ENCODE data around the gene NHERF2.

NHERF2 gene

DNA sequence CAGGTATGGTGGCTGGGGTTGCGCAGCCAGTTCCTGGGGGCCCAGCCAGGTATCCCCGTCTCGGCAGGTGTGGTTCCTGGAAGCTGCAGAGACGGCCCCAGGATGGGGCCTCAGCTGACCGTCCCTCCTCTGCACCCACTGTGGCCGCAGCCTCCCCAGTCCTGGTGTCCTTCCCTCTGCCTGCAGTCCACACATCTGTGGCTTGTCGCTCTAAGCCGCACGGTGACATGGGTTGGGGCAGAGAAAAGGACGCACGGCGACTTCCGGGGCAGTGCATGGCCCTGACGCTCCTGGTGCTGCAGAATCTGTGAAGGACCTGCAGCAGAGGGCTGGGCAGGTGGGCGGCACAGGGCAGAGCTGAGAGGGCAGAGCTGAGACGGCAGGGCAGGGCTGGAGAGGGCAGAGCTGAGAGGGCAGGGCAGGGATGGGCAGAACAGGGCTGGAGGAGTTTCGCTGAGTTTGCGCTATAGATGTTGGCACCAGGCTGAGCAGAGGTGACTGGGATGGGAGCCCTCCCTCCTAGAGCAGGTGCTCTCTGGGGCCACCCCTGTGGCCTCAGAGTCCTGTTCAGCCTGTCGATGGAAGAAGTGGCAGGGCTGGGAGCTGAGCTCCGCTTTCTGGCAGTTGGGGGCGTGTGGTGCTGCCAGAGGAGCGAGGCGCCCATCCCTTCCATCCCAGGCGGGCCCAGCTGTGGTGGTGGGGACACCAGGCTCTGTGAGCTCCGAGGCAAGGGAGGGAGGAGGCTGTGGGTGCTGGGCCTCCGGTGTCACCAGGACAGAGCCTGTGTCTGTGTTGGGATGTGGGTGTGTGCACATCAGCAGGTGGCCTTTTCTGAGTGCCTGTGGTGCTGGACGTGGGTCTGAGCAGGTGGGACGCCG lies 44.1 kb downstream of the NHERF2 start:
- Mint-ChIP-seq H3K9me3 (peaks cover 0 to 3% of the 10 kb centered on the region in 2 donors), H3K4me3 (no peak overlapping the region), H3K4me1 (peaks cover 0 to 3% of the 10 kb centered on the region in 2 donors), H3K27ac (peak overlapping the region; percentile 47), H3K36me3 (peaks cover 51 to 61% of the 10 kb centered on the region in 2 donors), H3K27me3 (no peaks in the 10 kb centered on the region)
- DNase-seq, result no peak
- no peak for ATAC-seq (replicated peaks)

DNA sequence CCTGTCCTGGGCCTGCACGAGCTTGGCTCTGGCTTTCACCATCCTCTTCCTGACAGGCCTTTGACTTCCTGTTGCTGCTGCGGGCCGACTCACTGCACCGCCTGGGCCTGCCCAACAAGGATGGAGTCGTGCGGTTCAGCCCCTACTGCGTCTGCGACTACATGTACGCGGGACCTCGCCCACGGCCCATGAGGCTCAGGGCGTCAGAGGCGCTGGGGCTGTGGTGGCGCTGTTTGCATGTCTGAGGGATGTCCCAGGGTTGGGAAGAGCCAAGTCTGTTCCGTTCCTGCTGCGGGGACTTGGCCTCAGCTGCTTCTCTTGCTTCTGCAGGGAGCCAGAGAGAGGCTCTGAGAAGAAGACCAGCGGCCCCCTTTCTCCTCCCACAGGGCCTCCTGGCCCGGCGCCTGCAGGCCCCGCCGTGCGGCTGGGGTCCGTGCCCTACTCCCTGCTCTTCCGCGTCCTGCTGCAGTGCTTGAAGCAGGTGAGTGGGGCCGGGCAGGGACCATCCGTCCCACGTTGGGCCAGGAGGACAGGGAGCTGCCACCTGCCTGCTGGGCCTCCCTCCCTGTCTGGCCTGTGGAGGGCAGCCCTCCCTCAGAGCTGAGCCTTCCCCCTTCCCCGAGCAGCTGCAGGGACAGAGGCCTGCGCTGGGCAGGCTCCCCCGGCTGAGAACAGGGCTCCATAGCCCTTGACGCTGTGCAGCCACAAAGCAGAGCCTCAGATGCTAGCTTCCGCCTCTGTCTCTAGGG lies 44.9 kb downstream of the NHERF2 start:
- ATAC-seq (replicated peaks) (no peak), DNase-seq (no peak)
- Mint-ChIP-seq H3K4me3 (no peak overlapping the region), H3K9me3 (no peaks in the 10 kb centered on the region), H3K4me1 (peaks cover 0 to 3% of the 10 kb centered on the region in 2 donors), H3K27me3 (no peaks in the 10 kb centered on the region), H3K27ac (peak overlapping the region; percentile 37), H3K36me3 (peaks cover 46 to 57% of the 10 kb centered on the region in 2 donors)

DNA sequence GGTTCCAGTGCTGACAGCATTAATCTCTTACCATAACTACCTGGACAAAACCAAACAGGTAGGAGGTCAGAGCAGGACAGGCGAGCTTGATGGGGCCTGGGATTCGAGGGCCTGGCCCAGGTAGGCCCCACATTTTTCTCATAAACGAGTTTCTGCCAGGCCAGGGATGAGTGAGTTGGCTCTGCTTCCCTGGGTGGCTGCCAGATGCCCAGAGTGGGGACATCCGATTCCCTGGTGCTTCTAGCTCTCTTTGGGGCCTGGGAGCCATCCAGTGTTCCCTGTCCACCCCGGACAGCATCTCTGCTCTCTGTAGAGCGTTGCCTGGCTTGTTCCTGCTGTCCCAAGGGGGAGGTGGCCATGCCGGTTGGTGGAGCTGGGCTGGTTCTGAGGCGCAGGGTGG lies 46.2 kb downstream of the NHERF2 start:
- Mint-ChIP-seq H3K9me3 (no peaks in the 10 kb centered on the region), H3K36me3 (peaks cover 48 to 59% of the 10 kb centered on the region in 2 donors), H3K27me3 (no peaks in the 10 kb centered on the region), H3K4me1 (peaks cover 0 to 4% of the 10 kb centered on the region in 2 donors), H3K4me3 (no peak overlapping the region), H3K27ac (no peak overlapping the region)
- DNase-seq, result no peak
- no peak for ATAC-seq (replicated peaks)

DNA sequence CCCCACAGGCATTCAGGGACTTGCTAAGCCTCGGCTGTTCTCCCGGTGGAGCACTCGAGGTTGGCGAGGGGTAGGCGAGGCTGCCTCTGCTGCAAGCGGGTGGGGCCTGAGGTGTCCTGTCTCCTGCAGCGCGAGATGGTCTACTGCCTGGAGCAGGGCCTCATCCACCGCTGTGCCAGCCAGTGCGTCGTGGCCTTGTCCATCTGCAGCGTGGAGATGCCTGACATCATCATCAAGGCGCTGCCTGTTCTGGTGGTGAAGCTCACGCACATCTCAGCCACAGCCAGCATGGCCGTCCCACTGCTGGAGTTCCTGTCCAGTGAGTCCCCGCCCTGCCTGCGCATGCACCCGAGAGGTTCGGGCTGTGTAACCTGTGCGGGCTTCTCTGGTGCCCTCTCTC lies 47.4 kb downstream of the NHERF2 start:
- DNase-seq (no peak), ATAC-seq (replicated peaks) (no peak)
- Mint-ChIP-seq H3K36me3 (peaks cover 49 to 56% of the 10 kb centered on the region in 2 donors), H3K27ac (no peak overlapping the region), H3K9me3 (no peaks in the 10 kb centered on the region), H3K27me3 (no peaks in the 10 kb centered on the region), H3K4me3 (no peak overlapping the region), H3K4me1 (peaks cover 0 to 4% of the 10 kb centered on the region in 2 donors)

DNA sequence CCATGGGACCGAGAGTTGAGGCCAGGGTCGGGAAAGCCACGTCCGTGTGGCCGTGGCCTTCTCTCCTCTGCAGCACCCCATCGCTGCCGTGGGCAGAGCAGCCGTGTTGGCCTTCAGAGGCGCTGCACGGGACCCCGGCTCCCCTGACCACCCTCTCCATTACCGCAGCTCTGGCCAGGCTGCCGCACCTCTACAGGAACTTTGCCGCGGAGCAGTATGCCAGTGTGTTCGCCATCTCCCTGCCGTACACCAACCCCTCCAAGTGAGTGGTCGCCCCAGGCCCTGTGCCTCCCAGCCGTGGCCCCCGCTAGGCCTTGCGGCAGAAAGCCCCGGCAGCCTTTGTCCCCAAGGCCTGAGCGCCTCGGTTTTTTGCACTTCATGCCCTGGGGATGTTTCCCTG lies 48.9 kb downstream of the NHERF2 start:
- H3K27me3 Mint-ChIP-seq, result no peaks in the 10 kb centered on the region
- ATAC-seq (replicated peaks), result no peak
- H3K27ac Mint-ChIP-seq, result no peak overlapping the region
- H3K4me1 Mint-ChIP-seq, result peaks cover 0 to 2% of the 10 kb centered on the region in 2 donors
- no peak overlapping the region for H3K4me3 Mint-ChIP-seq
- no peaks in the 10 kb centered on the region for H3K9me3 Mint-ChIP-seq
- DNase-seq, result no peak
- H3K36me3 Mint-ChIP-seq, result peaks cover 51 to 56% of the 10 kb centered on the region in 2 donors

DNA sequence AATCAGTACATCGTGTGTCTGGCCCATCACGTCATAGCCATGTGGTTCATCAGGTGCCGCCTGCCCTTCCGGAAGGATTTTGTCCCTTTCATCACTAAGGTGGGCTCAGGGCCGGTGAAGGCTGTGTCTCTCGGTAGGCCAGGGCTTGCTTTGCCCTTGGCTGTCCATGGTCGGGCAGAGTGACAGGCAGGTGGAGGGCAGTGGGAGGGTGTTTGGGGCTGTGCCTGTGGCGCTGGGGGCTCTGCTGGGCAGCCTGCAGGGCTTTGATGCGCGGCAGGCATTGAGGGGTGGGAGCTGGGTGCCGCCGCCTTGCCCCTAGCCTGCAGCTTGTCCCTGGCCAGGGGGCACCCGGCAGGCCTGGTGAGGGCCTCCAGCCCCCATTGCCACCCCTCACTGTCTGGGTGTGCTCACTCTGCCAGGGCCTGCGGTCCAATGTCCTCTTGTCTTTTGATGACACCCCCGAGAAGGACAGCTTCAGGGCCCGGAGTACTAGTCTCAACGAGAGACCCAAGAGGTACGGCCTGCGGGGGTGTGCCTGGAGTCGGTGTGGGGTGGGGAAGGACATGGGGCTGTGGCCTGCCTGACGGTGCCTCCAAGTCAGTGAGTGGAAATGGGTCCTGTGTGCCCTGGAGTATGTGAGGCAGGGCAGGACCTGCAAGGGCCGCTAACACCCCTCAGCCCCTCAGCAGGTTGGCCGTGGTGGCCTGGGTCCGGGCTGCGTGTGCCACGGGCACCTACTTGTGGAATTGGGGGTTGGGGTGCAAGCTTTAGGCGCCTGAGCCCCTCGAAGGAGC lies 49.6 kb downstream of the NHERF2 start:
- Mint-ChIP-seq H3K4me1 (peaks cover 0 to 2% of the 10 kb centered on the region in 2 donors), H3K36me3 (peaks cover 49 to 50% of the 10 kb centered on the region in 2 donors), H3K9me3 (no peaks in the 10 kb centered on the region), H3K27ac (no peak overlapping the region), H3K4me3 (no peak overlapping the region), H3K27me3 (no peaks in the 10 kb centered on the region)
- DNase-seq (no peak), ATAC-seq (replicated peaks) (no peak)

DNA sequence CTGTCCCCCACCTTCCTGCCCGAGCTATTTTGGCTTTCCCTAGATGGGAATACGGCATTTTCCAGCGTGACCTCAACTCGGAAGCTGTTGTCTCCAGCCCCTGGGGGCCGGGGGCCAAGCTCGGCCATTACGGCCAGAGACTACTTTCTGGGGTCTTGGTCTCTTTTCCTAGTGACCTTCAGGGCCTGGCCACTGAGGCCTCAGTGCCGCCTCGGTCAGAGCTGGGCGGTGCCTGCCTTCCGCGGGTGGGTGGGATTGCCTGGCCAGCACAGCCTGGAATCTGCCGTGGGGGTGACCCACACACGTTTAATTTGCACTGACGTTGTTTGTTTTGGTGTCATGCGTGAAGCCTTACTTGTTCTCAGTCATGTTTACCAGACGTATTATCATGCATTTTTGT lies 50.3 kb downstream of the NHERF2 start:
- no peak overlapping the region for H3K27ac Mint-ChIP-seq
- ATAC-seq (replicated peaks) (no peak), DNase-seq (no peak)
- H3K9me3 Mint-ChIP-seq, result no peaks in the 10 kb centered on the region
- H3K36me3 Mint-ChIP-seq, result peaks cover 45 to 48% of the 10 kb centered on the region in 2 donors
- H3K4me1 Mint-ChIP-seq, result peaks cover 0 to 2% of the 10 kb centered on the region in 2 donors
- H3K4me3 Mint-ChIP-seq, result no peak overlapping the region
- H3K27me3 Mint-ChIP-seq, result no peaks in the 10 kb centered on the region

DNA sequence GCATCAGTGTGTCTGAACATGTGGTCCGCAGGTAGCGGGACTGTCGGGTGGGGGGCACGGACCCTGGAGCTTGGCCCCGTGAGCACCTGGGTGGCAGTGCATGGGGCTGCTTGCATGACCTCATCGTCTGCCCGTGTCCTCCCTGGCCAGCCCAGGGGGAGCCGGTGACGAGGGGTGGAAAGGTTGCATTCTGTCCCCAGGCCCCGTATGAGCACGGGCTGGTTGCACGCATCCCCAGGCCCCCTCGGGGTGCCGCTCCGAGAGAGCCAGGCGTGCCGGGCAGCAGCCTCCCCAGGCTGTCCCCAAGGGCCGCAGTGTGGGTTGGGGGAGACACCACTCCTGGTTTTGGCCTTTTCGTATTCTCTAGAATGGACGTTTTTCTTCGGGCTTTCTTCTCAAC lies 51.0 kb downstream of the NHERF2 start:
- H3K4me3 Mint-ChIP-seq, result no peak overlapping the region
- no peaks in the 10 kb centered on the region for H3K27me3 Mint-ChIP-seq
- ATAC-seq (replicated peaks) (no peak), DNase-seq (no peak)
- H3K9me3 Mint-ChIP-seq, result no peaks in the 10 kb centered on the region
- H3K27ac Mint-ChIP-seq, result no peak overlapping the region
- peaks cover 0 to 2% of the 10 kb centered on the region in 2 donors for H3K4me1 Mint-ChIP-seq
- peaks cover 48 to 51% of the 10 kb centered on the region in 2 donors for H3K36me3 Mint-ChIP-seq

DNA sequence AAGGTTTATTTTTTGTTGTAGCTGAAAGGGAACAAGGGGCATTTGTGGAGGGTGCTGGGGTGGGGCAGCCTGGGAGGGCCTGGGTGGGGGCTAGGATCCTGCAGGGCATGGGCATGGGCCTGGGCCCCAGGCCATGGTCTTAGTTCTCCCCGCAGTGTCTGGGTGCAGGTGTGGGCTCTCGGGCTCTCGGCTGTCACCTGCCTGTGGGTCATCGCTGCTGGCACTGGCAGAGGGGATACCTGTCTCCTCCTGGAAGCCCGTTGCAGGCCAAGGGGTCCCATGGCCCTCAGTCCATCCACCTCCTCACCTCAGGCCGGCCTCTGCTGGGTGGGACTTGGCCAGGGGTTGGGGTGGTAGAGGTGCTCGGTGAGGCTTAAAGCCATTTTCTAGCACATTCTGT lies 51.4 kb downstream of the NHERF2 start:
- Mint-ChIP-seq H3K27me3 (no peaks in the 10 kb centered on the region), H3K9me3 (no peaks in the 10 kb centered on the region), H3K27ac (no peak overlapping the region), H3K4me3 (no peak overlapping the region), H3K36me3 (peaks cover 47 to 50% of the 10 kb centered on the region in 2 donors), H3K4me1 (peaks cover 0 to 2% of the 10 kb centered on the region in 2 donors)
- no peak for ATAC-seq (replicated peaks)
- no peak for DNase-seq

DNA sequence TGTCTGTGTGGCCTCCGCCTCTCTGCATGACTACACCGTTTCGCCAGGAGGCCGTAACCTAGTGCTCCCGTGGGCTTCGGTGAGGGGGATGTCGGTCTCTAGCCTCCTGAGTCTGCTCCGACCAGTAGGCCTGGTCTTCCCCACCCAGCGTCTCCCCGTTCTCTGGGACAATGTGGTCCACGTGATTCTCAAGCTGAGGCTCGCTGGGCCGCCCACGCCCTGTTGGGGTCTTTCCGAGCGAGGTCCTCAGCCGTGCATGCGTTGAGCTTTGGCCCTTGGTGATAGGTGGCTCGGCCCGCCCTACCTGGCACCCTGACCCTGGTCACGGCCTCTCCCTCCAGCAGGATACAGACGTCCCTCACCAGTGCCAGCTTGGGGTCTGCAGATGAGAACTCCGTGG lies 52.0 kb downstream of the NHERF2 start:
- no peak overlapping the region for H3K4me3 Mint-ChIP-seq
- no peak for ATAC-seq (replicated peaks)
- peaks cover 42 to 46% of the 10 kb centered on the region in 2 donors for H3K36me3 Mint-ChIP-seq
- no peak overlapping the region for H3K27ac Mint-ChIP-seq
- no peaks in the 10 kb centered on the region for H3K9me3 Mint-ChIP-seq
- H3K4me1 Mint-ChIP-seq, result peaks cover 0 to 2% of the 10 kb centered on the region in 2 donors
- no peak for DNase-seq
- H3K27me3 Mint-ChIP-seq, result no peaks in the 10 kb centered on the region

DNA sequence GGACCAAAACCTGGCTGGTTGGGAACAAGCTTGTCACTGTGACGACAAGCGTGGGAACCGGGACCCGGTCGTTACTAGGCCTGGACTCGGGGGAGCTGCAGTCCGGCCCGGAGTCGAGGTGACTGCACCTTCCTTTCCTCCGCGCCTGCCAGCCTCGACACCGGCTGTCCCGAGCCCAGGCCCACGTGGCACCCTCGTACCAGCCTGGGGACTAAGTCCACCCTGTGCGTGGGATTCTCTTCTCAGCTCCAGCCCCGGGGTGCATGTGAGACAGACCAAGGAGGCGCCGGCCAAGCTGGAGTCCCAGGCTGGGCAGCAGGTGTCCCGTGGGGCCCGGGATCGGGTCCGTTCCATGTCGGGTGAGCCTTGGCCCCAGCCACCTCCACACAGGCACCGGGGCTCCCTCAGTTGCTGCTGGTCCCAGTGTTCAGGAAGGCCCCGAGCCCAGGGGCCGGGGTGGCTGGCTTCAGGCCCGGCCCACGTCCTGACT lies 52.7 kb downstream of the NHERF2 start:
- Mint-ChIP-seq H3K4me1 (peaks cover 0 to 2% of the 10 kb centered on the region in 2 donors), H3K4me3 (no peak overlapping the region), H3K27ac (no peak overlapping the region), H3K27me3 (no peaks in the 10 kb centered on the region), H3K9me3 (no peaks in the 10 kb centered on the region), H3K36me3 (peaks cover 39 to 45% of the 10 kb centered on the region in 2 donors)
- ATAC-seq (replicated peaks) (no peak), DNase-seq (no peak)

DNA sequence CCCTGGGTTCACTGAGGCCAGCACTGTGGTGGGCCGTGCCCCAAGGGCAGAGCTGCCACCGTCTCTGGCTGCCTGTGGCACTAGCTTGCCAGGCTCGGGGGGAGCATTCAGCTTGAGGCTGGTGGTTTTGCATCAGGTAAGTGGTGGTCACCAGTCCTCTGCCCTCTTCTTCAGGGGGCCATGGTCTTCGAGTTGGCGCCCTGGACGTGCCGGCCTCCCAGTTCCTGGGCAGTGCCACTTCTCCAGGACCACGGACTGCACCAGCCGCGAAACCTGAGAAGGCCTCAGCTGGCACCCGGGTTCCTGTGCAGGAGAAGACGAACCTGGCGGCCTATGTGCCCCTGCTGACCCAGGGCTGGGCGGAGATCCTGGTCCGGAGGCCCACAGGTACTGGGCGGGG lies 53.3 kb downstream of the NHERF2 start:
- Mint-ChIP-seq H3K4me1 (peaks cover 2% of the 10 kb centered on the region in 2 donors), H3K4me3 (no peak overlapping the region), H3K27me3 (no peaks in the 10 kb centered on the region), H3K36me3 (peaks cover 37 to 42% of the 10 kb centered on the region in 2 donors), H3K9me3 (no peaks in the 10 kb centered on the region), H3K27ac (no peak overlapping the region)
- ATAC-seq (replicated peaks) (no peak), DNase-seq (no peak)

DNA sequence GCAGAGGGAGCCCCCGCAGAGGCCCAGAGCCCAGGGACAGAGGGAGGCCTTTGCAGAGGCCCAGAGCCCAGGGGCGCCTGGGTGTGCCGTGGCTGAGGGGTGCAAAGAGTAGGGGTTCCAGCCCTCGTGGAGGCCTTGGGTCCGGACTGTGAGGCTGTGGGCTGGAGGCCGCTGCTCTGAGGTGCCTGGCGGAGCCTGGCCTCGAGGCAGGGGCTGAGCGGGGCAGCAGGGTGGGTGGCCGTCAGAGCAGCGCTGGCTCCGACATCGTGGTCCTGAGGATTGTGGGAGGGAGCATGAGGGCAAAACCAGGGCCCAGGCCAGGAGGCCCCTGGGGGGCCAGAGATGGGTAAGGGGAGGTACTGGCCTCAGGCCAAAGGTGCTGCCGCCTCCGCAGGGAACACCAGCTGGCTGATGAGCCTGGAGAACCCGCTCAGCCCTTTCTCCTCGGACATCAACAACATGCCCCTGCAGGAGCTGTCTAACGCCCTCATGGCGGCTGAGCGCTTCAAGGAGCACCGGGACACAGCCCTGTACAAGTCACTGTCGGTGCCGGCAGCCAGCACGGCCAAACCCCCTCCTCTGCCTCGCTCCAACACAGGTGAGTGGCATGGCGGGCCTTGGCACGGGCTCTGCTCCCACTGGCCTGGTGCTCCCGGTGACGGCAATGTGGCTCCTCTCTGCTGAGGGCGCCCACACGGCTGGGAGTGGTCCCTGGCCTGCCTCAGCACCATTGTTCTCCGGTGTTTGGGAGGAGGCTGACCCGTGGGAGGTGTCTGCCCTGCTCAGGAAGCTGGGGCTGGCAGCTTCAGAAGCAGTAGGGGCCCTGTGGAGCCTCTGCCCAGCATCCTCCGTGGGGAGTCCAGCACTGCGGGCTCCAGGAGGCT lies 54.7 kb downstream of the NHERF2 start:
- H3K4me3 Mint-ChIP-seq, result no peak overlapping the region
- no peak for ATAC-seq (replicated peaks)

More for the DNA sequence above, 54.7 kb downstream of the NHERF2 start:
- H3K9me3 Mint-ChIP-seq, result no peaks in the 10 kb centered on the region
- peaks cover 36 to 37% of the 10 kb centered on the region in 2 donors for H3K36me3 Mint-ChIP-seq
- DNase-seq, result no peak
- H3K27ac Mint-ChIP-seq, result no peak overlapping the region
- no peaks in the 10 kb centered on the region for H3K27me3 Mint-ChIP-seq
- peaks cover 6 to 12% of the 10 kb centered on the region in 2 donors for H3K4me1 Mint-ChIP-seq
